ENCODE measurements around the gene VPS35L.

Gene VPS35L

DNA sequence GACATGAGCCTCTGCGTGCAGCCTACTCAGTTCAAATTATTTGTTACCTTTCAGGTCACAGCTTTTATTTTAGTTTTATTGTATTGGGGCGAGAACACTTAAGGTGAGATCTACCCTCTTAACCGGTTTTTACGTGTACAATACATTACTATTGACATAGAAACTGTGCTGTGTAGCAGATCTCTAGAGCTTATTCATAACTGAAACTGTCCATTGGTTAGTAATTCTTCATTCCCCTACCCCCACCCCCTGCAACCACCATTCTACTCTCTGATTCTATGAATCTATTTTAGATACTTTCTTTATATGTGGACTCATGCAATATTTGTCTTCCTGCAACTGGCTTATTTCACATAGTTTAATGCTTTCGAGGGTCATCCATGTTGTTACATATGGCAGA lies 119.0 kb downstream of the VPS35L start:
- TF ChIP-seq GATA3 (IDR thresholded peaks at IDR 0.05; ENCODE audit: low read depth, low read length) (no peak), GATA2 (IDR thresholded peaks at IDR 0.05; ENCODE audit: low read depth, low read length) (no peak)

DNA sequence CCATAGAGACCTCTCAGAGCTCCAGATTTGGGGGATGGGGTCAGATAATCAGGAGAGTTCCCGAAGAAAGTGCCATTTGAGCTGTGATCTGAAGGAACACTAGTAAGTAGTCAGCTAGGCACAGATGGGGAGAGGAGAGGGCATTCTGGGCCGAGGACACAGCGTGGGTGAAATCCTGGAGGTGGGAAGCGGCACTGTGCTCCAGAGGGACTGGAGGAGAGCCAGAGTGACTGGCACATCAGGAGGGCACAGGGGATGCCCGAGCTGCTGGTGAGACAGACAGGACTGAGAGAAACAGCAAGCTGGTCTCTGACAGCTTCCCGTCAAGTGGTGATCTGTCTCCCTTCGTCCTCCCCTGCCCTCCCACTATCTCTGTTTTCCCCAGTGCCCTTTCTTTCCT lies 121.9 kb downstream of the VPS35L start:
- TF ChIP-seq GATA2 (IDR thresholded peaks at IDR 0.05; ENCODE audit: low read depth, low read length), result no peak
- no peak for TF ChIP-seq GATA3 (IDR thresholded peaks at IDR 0.05; ENCODE audit: low read depth, low read length)

DNA sequence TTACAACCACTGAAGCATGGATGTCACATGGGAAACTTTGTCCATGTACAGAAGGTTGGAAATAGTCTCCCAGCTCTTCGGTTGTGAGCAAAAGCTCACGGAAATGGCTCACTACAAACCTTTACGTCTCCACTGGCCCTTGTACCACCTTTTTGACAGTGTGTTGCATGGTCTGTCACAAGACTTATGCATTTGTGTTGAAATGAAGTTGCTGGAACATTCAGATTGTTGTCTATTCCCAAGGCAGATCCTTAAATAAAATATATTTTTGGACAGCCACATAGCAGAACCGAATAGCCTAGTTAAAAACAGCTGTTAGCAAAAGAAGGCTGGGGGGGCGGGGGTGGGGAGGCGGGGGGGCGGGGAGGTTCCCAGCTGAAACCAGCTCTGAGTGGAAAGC lies 123.3 kb downstream of the VPS35L start:
- no peak for TF ChIP-seq GATA2 (IDR thresholded peaks at IDR 0.05; ENCODE audit: low read depth, low read length)
- no peak for TF ChIP-seq GATA3 (IDR thresholded peaks at IDR 0.05; ENCODE audit: low read depth, low read length)

DNA sequence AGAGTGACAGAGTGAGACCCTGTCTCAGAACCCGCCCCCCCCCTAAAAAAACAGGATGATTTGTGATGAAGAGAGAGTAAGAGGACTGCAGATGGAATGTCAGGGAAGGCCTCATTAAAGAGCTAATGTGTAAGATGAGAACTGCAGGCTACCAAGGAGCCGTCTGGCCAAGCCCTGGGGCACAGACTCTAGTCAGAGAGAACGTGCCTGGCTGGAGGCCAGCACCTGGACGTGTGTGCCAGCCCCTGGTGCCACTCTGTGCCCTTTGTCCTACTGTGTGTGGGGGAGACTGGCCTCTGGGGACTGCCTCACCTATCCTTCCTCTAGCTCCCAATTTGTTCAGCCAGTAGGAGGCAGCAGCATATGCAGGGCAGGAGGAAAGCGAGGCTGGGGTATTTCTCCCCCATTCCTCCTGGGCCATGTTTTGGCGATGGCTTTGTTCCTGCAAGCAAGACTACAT lies 125.4 kb downstream of the VPS35L start:
- TF ChIP-seq GATA3 (IDR thresholded peaks at IDR 0.05; ENCODE audit: low read depth, low read length) (no peak), GATA2 (IDR thresholded peaks at IDR 0.05; ENCODE audit: low read depth, low read length) (no peak)

DNA sequence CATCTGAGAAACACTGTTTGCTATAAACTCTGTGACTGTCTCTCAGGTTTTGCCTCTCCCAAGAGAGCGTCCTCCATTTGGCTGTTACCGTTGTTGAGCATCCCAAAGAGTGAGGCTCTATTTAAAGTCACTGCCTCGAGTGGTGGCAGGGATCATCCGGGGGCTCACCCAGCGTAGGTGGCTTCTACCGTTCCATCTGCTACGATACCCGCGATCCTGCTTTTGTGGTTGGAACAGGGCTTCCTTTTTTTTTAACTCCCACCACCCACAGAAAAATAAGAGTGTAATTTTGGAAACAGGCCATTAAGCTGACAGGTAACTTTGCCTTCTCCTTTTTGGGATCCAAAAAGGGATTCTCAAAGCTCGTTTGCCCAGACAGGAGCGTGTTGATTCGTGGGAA lies 126.1 kb downstream of the VPS35L start:
- no peak for TF ChIP-seq GATA3 (IDR thresholded peaks at IDR 0.05; ENCODE audit: low read depth, low read length)

DNA sequence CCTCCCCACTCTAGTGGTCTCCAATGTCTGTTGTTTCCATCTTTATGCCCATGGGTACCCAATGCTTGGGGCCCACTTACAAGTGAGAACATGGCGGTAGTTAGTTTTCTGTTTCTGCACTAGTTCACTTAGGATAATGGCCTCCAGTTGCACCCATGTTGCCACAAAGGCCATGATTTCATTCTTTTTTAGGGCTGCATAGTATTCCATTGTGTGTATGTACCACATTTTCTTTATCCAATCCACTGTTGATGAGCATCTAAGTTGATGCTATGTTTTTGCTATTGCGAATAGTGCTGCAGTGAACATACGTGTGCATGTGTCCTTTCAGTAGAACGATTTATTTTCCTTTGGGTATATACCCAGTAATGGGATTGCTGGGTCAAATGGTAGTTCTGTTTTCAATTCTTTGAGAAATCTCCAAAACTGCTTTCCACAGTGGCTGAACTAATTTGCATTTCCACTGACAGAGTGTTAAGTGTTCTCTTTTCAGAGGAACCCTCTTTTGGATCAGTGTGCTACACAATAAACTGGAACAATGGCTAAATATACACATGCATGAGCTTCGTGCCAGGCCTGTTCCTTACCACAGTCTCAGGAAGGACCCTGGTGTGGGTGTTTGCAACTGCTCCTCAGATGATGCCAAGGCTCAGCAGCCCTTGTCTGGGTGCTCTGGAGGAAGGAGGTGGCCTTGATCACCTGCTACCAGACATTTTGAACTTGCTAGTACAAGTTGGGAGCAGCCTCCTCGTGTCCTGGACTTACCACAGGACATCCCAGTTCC lies 128.1 kb downstream of the VPS35L start:
- TF ChIP-seq GATA3 (IDR thresholded peaks at IDR 0.05; ENCODE audit: low read depth, low read length) (no peak), GATA2 (IDR thresholded peaks at IDR 0.05; ENCODE audit: low read depth, low read length) (no peak)

DNA sequence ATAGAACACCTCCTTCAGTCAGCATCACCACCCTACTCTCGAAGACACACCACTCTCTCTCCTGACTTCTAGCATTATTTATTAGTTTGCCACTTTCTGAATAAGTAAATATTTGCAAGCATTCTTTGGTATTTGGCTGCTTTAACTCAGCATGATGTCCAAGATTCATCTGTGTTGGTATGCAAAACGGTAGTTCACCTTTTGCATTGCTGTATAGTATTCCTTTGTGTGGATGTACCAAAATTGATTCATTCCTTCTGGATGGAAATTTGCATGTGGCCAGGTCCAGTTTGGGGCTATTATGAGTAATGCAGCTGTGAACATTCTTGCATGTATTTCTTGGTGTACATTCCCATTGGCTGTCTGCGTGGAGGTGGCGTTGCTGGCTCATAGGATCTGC lies 129.7 kb downstream of the VPS35L start:
- TF ChIP-seq GATA2 (IDR thresholded peaks at IDR 0.05; ENCODE audit: low read depth, low read length), result no peak
- no peak for TF ChIP-seq GATA3 (IDR thresholded peaks at IDR 0.05; ENCODE audit: low read depth, low read length)

DNA sequence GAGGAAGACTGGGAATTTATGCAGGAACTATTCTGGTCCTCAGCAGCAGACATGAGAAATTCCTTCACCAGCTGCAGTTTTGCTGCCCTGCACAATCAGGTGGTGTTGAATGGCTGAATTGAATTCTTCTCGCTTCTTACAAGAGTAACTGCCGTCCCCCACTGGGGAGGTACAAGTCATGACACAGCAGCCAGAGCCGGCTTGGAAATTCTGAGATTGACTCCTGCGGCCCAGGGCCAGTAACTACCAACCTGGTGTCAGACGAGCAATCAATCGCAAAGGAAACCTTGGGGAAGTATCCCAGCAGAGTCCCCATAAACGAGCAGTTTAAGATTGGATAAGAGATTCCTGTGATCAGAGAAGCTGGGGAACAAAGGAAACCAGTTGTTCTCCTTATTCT lies 131.8 kb downstream of the VPS35L start:
- no peak for TF ChIP-seq GATA2 (IDR thresholded peaks at IDR 0.05; ENCODE audit: low read depth, low read length)
- no peak for TF ChIP-seq GATA3 (IDR thresholded peaks at IDR 0.05; ENCODE audit: low read depth, low read length)

DNA sequence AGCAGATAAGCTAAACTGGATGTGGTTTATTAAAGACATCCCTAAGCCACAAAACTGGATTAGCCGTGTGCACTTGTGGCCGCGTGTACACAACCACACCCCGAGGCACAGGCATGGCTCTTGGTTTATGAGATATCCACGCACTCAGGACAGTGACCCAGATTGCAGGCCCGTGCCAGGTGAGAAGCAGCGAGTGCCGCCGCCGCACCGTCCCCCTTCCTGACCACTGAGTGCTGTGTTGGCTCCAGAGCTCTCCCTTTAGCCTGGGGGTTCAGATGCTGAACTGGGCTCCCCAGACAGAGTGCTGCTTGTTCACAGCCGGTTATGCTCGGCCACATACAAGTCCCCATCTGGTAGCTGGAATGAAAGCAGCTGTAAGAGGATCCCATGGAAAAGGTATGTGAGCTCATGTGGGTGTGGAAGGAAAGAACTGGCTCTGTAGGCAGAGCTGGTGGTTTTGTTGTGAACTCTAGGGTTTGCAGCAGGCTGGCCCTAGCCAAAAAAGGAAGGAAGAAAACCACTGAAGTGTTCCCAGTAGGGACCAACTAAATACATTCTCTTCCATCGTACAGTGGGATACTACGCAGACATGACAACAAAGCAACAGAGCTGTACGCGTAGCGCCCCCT lies 133.0 kb downstream of the VPS35L start:
- TF ChIP-seq GATA2 (IDR thresholded peaks at IDR 0.05; ENCODE audit: low read depth, low read length) (no peak), GATA3 (IDR thresholded peaks at IDR 0.05; ENCODE audit: low read depth, low read length) (no peak)

DNA sequence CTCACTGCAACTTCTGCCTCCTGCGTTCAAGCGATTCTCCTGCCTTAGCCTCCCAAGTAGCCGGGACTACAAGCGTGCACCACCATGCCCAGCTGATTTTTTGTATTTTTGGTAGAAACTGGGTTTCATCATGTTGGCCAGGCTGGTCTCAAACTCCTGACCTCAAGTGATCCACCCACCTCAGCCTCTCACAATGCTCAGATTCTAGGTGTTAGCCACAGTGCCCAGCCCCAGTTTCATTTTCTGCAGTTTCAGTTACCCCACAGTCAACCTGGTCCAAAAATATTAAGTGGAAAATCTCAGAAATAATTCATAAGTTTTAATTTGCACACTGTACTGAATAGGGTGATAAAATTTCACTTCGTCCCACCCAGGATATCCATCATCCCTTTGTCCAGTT lies 133.8 kb downstream of the VPS35L start:
- no peak for TF ChIP-seq GATA2 (IDR thresholded peaks at IDR 0.05; ENCODE audit: low read depth, low read length)
- TF ChIP-seq GATA3 (IDR thresholded peaks at IDR 0.05; ENCODE audit: low read depth, low read length), result no peak

DNA sequence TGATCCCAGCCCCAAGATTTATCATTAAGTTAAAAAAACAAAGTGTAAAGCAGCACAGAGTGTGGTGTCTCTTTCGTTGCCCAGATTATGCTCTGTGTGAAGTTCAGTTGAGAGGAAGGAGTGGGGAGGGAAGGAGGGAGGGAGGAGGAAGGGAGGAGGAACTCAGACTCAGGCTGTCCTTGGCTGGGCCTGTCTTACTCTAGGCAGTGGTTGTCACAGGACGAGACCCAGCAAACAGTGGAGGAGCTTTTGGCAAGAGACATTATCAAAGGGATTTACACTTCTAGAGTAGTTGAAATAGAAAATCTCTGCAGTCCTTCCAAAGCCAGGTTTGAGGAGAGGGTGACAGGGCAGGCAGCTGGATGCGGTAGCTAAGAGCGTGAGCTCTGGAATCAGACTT lies 134.7 kb downstream of the VPS35L start:
- TF ChIP-seq GATA2 (IDR thresholded peaks at IDR 0.05; ENCODE audit: low read depth, low read length), result no peak
- TF ChIP-seq GATA3 (IDR thresholded peaks at IDR 0.05; ENCODE audit: low read depth, low read length), result no peak

DNA sequence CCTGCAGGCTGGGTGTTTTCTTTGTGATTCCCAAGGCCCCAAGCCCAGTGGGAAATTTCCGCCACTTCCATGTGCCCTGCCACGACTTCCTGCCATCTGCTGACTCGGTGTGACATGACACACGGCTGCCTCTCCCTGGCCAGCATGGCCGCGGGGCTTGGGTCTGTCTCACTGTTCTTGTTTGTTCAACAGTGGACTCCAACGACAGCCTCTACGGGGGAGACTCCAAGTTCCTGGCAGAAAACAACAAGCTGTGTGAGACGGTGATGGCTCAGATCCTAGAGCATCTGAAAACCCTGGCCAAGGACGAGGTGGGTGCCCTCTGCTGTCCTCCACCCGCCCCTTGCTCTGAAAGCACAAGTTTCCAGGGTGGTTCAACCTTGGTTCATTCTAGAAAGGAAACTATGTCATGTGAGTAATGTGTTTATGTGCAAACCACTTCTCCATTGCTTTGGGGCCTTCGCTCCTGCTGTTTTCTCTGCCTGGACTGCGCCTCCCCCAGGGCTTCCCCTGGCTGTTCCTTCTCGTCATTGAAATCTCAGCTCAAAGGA lies 135.7 kb downstream of the VPS35L start:
- TF ChIP-seq GATA2 (IDR thresholded peaks at IDR 0.05; ENCODE audit: low read depth, low read length) (no peak), GATA3 (IDR thresholded peaks at IDR 0.05; ENCODE audit: low read depth, low read length) (no peak)

DNA sequence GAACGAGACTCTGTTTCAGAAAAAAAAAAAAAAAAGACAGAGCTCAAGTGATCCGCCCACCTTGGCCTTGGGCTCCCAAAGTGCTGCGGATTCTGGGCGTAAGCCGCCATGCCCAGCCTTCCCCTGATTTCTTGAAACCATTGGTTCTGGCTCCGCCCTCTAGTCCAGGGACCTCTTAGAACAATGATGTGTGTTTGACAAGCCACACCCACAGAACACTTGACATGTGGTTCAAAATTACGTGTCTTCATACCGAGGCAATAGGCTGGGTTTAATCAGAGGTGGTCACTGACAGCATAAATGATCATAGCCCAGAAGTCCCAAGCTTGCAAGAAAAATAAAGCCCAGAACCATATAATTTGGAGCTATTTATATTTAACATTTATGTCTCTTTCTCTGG lies 139.5 kb downstream of the VPS35L start:
- no peak for TF ChIP-seq GATA2 (IDR thresholded peaks at IDR 0.05; ENCODE audit: low read depth, low read length)
- no peak for TF ChIP-seq GATA3 (IDR thresholded peaks at IDR 0.05; ENCODE audit: low read depth, low read length)

DNA sequence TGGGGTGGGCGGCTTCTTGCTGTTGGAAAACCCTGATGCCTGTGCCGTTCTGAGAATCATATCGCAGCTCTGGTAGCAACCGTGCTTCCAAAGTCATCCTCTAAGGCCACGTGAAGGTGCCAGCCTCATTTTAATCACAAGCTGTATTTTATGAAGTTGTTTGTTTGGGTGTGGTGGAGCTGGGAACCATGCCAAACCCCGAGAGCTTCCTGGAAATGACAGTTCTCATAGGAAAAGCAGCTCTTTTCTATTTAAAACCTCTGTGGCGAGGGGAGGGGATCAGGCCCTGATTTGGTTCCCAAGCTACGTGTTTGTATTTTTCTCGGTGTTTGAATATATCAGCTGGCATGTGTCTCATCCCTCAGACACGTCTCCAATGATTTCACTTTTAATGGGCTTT lies 140.8 kb downstream of the VPS35L start:
- no peak for TF ChIP-seq GATA3 (IDR thresholded peaks at IDR 0.05; ENCODE audit: low read depth, low read length)
- TF ChIP-seq GATA2 (IDR thresholded peaks at IDR 0.05; ENCODE audit: low read depth, low read length), result no peak

DNA sequence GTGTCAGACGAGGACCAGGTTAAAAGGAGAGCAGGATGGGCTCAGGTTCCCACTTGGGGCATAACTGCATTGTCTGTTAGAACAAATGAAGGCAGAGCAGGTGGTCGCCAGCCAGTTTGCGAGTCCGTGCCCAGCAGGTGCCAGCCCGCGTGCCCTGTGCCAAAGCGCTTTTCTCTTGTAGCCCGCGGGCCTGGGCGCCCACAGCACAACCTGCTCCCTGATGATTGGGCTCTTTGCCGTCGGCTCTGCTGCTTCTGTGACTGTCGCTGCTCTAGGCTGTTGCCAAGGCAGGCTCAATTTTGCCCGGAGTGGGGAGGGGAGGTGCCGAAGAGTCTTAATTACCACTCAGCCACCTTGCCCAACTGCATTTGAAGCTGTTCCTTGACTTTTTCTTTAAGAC lies 141.5 kb downstream of the VPS35L start:
- TF ChIP-seq GATA3 (IDR thresholded peaks at IDR 0.05; ENCODE audit: low read depth, low read length) (no peak), GATA2 (IDR thresholded peaks at IDR 0.05; ENCODE audit: low read depth, low read length) (no peak)

Data from SH-SY5Y (cell line).